ENCODE results near the gene ZBTB7C. TPM values are rescaled to one million over a fixed set of nuclear protein-coding genes. Genes with fewer than 3 reads are reported as not detected.

Gene ZBTB7C
- total RNA-seq, 1 experiment from 2014 or later = 0.33 TPM

GRCh38 chr18:48371854-48372602, 37.2 kb downstream of the ZBTB7C start:
- H3K4me1 Mint-ChIP-seq = peaks cover 10 to 22% of the 10 kb centered on the region in 2 experiments
- H3K56ac ChIP-seq (ENCODE audit: insufficient read length, low read depth, low read length) = no peak overlapping the region

More at GRCh38 chr18:48371854-48372602, 37.2 kb downstream of the ZBTB7C start:
- H2BK20ac ChIP-seq (ENCODE audit: low read depth, low read length, poor library complexity, severe bottlenecking) = no peak overlapping the region
- no peak overlapping the region for H4K8ac ChIP-seq (replicated peaks; ENCODE audit: insufficient read length, low read depth, low read length)
- H2BK12ac ChIP-seq (ENCODE audit: insufficient read length, low read depth, low read length) = no peak overlapping the region
- no peak for DNase-seq
- no peak overlapping the region for H2BK15ac ChIP-seq (ENCODE audit: low read depth, low read length)
- TF ChIP-seq CTCF (conservative IDR thresholded peaks at IDR 0.05) = no peak
- Mint-ChIP-seq H3K4me3 (no peak overlapping the region), H3K9me3 (no peaks in the 10 kb centered on the region), H3K36me3 (ENCODE audit: insufficient read depth in 1 of 3, low read depth in 3 of 3) (no peaks in the 10 kb centered on the region), H3K27ac (no peak overlapping the region), H3K27me3 (ENCODE audit: low read depth) (peaks cover 6% of the 10 kb centered on the region)
- WGBS (ENCODE audit: extremely low coverage, insufficient read length, low lambda C conversion rate) = no CpG with 5 or more reads among the region's 7 CpGs
- H2BK5ac ChIP-seq (ENCODE audit: insufficient read length, low read length) = no peak overlapping the region
- no peaks in the 10 kb centered on the region for H3K9me3 ChIP-seq (ENCODE audit: control insufficient read depth, low read depth, low read length)
- no peak overlapping the region for H2AFZ ChIP-seq (ENCODE audit: low read length)
- H3K9ac ChIP-seq (ENCODE audit: extremely low read depth, insufficient read length, low read length) = no peak overlapping the region
- H3K79me1 ChIP-seq (ENCODE audit: insufficient read depth, low read depth, low read length, poor library complexity, severe bottlenecking) = no peaks in the 10 kb centered on the region
- no peak overlapping the region for H3K4ac ChIP-seq (ENCODE audit: low read depth, low read length)
- H3K23me2 ChIP-seq (ENCODE audit: insufficient read length, low read depth, low read length, poor library complexity, severe bottlenecking) = no peaks in the 10 kb centered on the region
- H3K14ac ChIP-seq (ENCODE audit: insufficient read depth, low read length) = no peak overlapping the region
- no peak overlapping the region for H3K18ac ChIP-seq (ENCODE audit: insufficient read length, low read depth, low read length)
- no peaks in the 10 kb centered on the region for H3K79me2 ChIP-seq (ENCODE audit: insufficient read depth, low read length)
- no peak overlapping the region for H3K23ac ChIP-seq (ENCODE audit: insufficient read length, low read depth, low read length)
- peaks cover 5% of the 10 kb centered on the region; the same call in 1 of the 2 replicates for H3K4me1 ChIP-seq (ENCODE audit: insufficient read depth, low read length)
- no peak overlapping the region for H4K5ac ChIP-seq (ENCODE audit: insufficient read length, low read depth, low read length)
- H4K20me1 ChIP-seq (ENCODE audit: control insufficient read depth, insufficient read depth, insufficient read length) = no peaks in the 10 kb centered on the region
- no peaks in the 10 kb centered on the region for H3K27me3 ChIP-seq (ENCODE audit: insufficient read depth, low read length)
- no peak overlapping the region for H2BK120ac ChIP-seq (ENCODE audit: low read depth, low read length, poor library complexity, severe bottlenecking)
- H3T11ph ChIP-seq (ENCODE audit: low read length) = no peak overlapping the region
- no peak overlapping the region for H2AK5ac ChIP-seq (ENCODE audit: insufficient read length, low read length)
- H3K4me2 ChIP-seq (ENCODE audit: insufficient read depth, insufficient read length, low read length) = no peak overlapping the region
- H3K27ac ChIP-seq (ENCODE audit: insufficient read length, low read depth, low read length) = no peak overlapping the region
- no peak overlapping the region for H4K91ac ChIP-seq (ENCODE audit: insufficient read length, low read depth, low read length)

All from H9 (cell line).